Measurements from ENCODE around the gene HSP90B1. TPM values are rescaled to one million over a fixed set of nuclear protein-coding genes. Genes with fewer than 3 reads are reported as not detected.
A peak's percentile ranks its signal among the peaks of the same experiment; 100 is the strongest.

The HSP90B1 gene
- polyA plus RNA-seq, 1 of the 3 experiments (the other 2 are of a cell fraction), result 420 TPM

DNA sequence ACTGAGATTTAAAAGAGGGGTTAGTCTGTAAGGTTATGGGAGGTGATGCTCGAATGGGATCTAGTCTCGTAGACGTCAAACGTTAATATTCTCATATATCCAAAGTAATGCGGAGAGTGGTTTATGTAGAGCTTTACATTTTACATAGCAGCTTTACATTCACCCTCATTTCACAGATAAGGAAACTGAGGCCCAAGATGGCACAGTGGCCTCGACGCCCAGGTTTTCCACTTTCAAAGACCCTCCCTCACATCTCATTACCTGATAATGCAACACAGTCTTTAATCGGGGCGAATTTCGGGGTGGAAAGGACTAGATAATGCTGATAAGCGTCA lies 35.0 kb downstream of the HSP90B1 start:
- DNase-seq, result no peak
- Histone ChIP-seq H3K4me3 (ENCODE audit: low read depth in 2 of 2, low read length in 1 of 2) (peak overlapping the region; percentile 67 to 97), H3K27me3 (ENCODE audit: insufficient read depth) (no peaks in the 10 kb centered on the region), H3F3A (replicated peaks; ENCODE audit: insufficient read depth) (peaks cover 18% of the 10 kb centered on the region), H3K27ac (ENCODE audit: low read depth in 2 of 2, low read length in 1 of 2) (peak overlapping the region; percentile 82 to 91), H2AFZ (ENCODE audit: low read depth) (peak overlapping the region; percentile 71; the same call in 1 of the 2 replicates), H3K9me3 (no peaks in the 10 kb centered on the region), H4K20me1 (ENCODE audit: insufficient read depth) (peaks cover 12% of the 10 kb centered on the region), H3K79me2 (ENCODE audit: insufficient read depth) (peaks cover 72% of the 10 kb centered on the region), H3K4me1 (ENCODE audit: control insufficient read depth in 1 of 2, insufficient read depth in 2 of 2, low read depth in 1 of 2, low read length in 1 of 2) (peaks cover 6 to 21% of the 10 kb centered on the region in 2 experiments), H3K4me2 (peak overlapping the region; percentile 91), H3K9ac (peak overlapping the region; percentile 96), H3K9me2 (no peaks in the 10 kb centered on the region), H3K36me3 (replicated peaks in 1 of 2; ENCODE audit: control insufficient read depth in 1 of 2, insufficient read depth in 2 of 2, low read length in 1 of 2) (peaks cover 0 to 16% of the 10 kb centered on the region in 2 experiments)
- 3% methylated on average over 11 of the region's 11 CpGs for WGBS (ENCODE audit: low lambda C conversion rate)
- ChIA-PET CTCF (interaction anchor here (1.4 to 2.1 kb wide), 3 partner anchors 9 to 144 kb away, joined by 3 to 17 read pairs (median 10); a partner anchor contains a TSS), POLR2A (interaction anchor here (0.7 to 2.5 kb wide), 21 partner anchors 9 to 1271 kb away, joined by 3 to 77 read pairs (median 5); partner anchors contain the start of genes APPL2, GLT8D2, HCFC2 and HSP90B1)
- TF ChIP-seq GABPA (IDR thresholded peaks at IDR 0.05; ENCODE audit: low read depth) (no peak), POLR2AphosphoS5 (IDR thresholded peaks at IDR 0.05; ENCODE audit: low read depth, low read length) (no peak), NFIC (IDR thresholded peaks at IDR 0.05; ENCODE audit: borderline replicate concordance) (no peak), FOXM1 (IDR thresholded peaks at IDR 0.05; ENCODE audit: low read depth) (no peak), RCOR1 (IDR thresholded peaks at IDR 0.05; ENCODE audit: low read length) (no peak), SIN3A (IDR thresholded peaks at IDR 0.05; ENCODE audit: borderline replicate concordance, low read depth, low read length) (no peak)

DNA sequence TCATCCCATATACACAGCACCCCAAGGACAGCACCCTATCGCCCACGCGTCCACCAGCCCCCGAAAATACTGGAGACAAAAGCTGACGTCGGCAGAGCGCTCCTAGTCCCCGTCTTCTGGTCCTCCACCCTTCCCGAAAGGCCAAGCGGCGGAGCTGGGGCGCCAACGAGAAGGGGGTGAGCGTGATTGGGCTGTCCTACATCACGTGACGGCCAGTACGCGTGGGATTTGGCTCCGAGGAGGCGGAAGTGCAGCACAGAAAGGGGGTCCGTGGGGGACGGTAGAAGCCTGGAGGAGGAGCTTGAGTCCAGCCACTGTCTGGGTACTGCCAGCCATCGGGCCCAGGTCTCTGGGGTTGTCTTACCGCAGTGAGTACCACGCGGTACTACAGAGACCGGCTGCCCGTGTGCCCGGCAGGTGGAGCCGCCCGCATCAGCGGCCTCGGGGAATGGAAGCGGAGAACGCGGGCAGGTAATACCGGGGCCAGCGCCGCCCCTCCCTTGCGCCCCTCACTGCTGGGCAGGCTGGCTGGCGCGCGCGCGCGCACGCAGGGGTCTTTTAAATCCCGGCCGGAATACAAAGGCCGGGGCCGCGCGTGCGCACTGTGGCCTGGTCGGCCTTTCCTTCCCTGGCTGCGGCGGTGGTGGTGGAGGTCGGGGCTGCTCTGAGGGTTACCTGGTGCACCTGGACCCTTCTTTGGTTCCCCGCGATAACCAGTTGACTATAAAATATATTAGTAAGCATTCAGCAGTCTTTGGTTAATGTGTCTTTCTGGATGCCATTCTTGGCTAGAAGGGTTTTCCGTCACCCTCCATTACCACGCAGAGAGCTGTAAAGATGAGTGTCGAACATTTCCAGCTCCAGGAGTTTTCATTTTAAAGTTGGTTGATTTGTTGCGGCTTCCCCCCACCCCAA lies 35.6 kb downstream of the HSP90B1 start, which contains the start of gene TDG:
Gene TDG (plus strand): TSS at position 283 of the 915 bp plus-strand sequence. CDS start 166 bp downstream, at position 449.
- WGBS (ENCODE audit: low lambda C conversion rate), result 4% methylated on average over 36 of the region's 64 CpGs
- H3K4me1 ChIP-seq (ENCODE audit: control insufficient read depth in 1 of 2, insufficient read depth in 2 of 2, low read depth in 1 of 2, low read length in 1 of 2), result peaks cover 6 to 22% of the 10 kb centered on the region in 2 experiments
- peak; percentile 94 for DNase-seq
- peaks cover 78% of the 10 kb centered on the region for H3K79me2 ChIP-seq (ENCODE audit: insufficient read depth)
- H3K27me3 ChIP-seq (ENCODE audit: insufficient read depth), result no peaks in the 10 kb centered on the region
- peaks cover 13% of the 10 kb centered on the region for H4K20me1 ChIP-seq (ENCODE audit: insufficient read depth)
- peak within 1 kb of the TSS; percentile 91 for H3K4me2 ChIP-seq
- no peaks in the 10 kb centered on the region for H3K9me2 ChIP-seq
- H3K9me3 ChIP-seq, result no peaks in the 10 kb centered on the region
- ChIA-PET POLR2A (interaction anchor here (0.7 to 2.5 kb wide), 25 partner anchors 8 to 1270 kb away, joined by 3 to 77 read pairs (median 5); partner anchors contain the start of genes APPL2, GLT8D2, HCFC2 and HSP90B1), CTCF (interaction anchor here (0.8 to 2.1 kb wide), 5 partner anchors 9 to 143 kb away, joined by 3 to 17 read pairs (median 3); a partner anchor contains a TSS)
- peak within 1 kb of the TSS; percentile 71 for H2AFZ ChIP-seq (ENCODE audit: low read depth)
- H3K4me3 ChIP-seq (ENCODE audit: low read depth in 2 of 2, low read length in 1 of 2), result peak within 1 kb of the TSS; percentile 67 to 97
- H3K27ac ChIP-seq (ENCODE audit: low read depth in 2 of 2, low read length in 1 of 2), result peak within 1 kb of the TSS; percentile 91 to 92
- peak within 1 kb of the TSS; percentile 96 for H3K9ac ChIP-seq
- H3K36me3 ChIP-seq (replicated peaks in 1 of 2; ENCODE audit: control insufficient read depth in 1 of 2, insufficient read depth in 2 of 2, low read length in 1 of 2), result peaks cover 0 to 16% of the 10 kb centered on the region in 2 experiments
- H3F3A ChIP-seq (replicated peaks; ENCODE audit: insufficient read depth), result peaks cover 18% of the 10 kb centered on the region
- TF ChIP-seq, protein P1, sequence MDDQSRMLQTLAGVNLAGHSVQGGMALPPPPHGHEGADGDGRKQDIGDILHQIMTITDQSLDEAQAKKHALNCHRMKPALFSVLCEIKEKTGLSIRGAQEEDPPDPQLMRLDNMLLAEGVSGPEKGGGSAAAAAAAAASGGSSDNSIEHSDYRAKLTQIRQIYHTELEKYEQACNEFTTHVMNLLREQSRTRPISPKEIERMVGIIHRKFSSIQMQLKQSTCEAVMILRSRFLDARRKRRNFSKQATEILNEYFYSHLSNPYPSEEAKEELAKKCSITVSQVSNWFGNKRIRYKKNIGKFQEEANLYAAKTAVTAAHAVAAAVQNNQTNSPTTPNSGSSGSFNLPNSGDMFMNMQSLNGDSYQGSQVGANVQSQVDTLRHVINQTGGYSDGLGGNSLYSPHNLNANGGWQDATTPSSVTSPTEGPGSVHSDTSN (IDR thresholded peaks at IDR 0.05), result 0 out of 2 replicates have a peak, but pooled peaks have one; percentile 21
- TF ChIP-seq, protein P2, sequence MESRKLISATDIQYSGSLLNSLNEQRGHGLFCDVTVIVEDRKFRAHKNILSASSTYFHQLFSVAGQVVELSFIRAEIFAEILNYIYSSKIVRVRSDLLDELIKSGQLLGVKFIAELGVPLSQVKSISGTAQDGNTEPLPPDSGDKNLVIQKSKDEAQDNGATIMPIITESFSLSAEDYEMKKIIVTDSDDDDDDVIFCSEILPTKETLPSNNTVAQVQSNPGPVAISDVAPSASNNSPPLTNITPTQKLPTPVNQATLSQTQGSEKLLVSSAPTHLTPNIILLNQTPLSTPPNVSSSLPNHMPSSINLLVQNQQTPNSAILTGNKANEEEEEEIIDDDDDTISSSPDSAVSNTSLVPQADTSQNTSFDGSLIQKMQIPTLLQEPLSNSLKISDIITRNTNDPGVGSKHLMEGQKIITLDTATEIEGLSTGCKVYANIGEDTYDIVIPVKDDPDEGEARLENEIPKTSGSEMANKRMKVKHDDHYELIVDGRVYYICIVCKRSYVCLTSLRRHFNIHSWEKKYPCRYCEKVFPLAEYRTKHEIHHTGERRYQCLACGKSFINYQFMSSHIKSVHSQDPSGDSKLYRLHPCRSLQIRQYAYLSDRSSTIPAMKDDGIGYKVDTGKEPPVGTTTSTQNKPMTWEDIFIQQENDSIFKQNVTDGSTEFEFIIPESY (IDR thresholded peaks at IDR 0.05; ENCODE audit: borderline replicate concordance, low read depth), result 0 out of 2 replicates have a peak, but pooled peaks have one; percentile 45
- TF ChIP-seq RAD21 (IDR thresholded peaks at IDR 0.05; ENCODE audit: low read length) (no peak), RXRA (IDR thresholded peaks at IDR 0.05; ENCODE audit: borderline replicate concordance, low read depth) (no peak), GABPA (IDR thresholded peaks at IDR 0.05; ENCODE audit: low read depth) (peak; percentile 87), SMC3 (IDR thresholded peaks at IDR 0.05; ENCODE audit: low read depth, low read length) (no peak), RCOR1 (IDR thresholded peaks at IDR 0.05; ENCODE audit: low read length) (0 out of 2 replicates have a peak, but pooled peaks have one; percentile 11), CHD2 (IDR thresholded peaks at IDR 0.05; ENCODE audit: low read length, partially characterized antibody) (peak; percentile 86), TCF12 (IDR thresholded peaks at IDR 0.05) (no peak), JUND (IDR thresholded peaks at IDR 0.05) (no peak)
- TF ChIP-seq, protein P3, sequence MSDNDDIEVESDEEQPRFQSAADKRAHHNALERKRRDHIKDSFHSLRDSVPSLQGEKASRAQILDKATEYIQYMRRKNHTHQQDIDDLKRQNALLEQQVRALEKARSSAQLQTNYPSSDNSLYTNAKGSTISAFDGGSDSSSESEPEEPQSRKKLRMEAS (IDR thresholded peaks at IDR 0.05; ENCODE audit: low read depth), result peak; percentile 83
- TF ChIP-seq, protein P4, sequence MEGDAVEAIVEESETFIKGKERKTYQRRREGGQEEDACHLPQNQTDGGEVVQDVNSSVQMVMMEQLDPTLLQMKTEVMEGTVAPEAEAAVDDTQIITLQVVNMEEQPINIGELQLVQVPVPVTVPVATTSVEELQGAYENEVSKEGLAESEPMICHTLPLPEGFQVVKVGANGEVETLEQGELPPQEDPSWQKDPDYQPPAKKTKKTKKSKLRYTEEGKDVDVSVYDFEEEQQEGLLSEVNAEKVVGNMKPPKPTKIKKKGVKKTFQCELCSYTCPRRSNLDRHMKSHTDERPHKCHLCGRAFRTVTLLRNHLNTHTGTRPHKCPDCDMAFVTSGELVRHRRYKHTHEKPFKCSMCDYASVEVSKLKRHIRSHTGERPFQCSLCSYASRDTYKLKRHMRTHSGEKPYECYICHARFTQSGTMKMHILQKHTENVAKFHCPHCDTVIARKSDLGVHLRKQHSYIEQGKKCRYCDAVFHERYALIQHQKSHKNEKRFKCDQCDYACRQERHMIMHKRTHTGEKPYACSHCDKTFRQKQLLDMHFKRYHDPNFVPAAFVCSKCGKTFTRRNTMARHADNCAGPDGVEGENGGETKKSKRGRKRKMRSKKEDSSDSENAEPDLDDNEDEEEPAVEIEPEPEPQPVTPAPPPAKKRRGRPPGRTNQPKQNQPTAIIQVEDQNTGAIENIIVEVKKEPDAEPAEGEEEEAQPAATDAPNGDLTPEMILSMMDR (IDR thresholded peaks at IDR 0.05), result peak; percentile 34
- TF ChIP-seq, protein P5, sequence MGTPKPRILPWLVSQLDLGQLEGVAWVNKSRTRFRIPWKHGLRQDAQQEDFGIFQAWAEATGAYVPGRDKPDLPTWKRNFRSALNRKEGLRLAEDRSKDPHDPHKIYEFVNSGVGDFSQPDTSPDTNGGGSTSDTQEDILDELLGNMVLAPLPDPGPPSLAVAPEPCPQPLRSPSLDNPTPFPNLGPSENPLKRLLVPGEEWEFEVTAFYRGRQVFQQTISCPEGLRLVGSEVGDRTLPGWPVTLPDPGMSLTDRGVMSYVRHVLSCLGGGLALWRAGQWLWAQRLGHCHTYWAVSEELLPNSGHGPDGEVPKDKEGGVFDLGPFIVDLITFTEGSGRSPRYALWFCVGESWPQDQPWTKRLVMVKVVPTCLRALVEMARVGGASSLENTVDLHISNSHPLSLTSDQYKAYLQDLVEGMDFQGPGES (IDR thresholded peaks at IDR 0.05; ENCODE audit: low read depth, low read length), result peak; percentile 44; the same call in 1 of the 2 replicates
